ENCODE results near the gene TRAPPC10.
"Not testable (repeated sequence)": the region's sequence is repeated elsewhere in the genome, so short reads cannot be mapped to it uniquely, and the experiment has no call there.

TRAPPC10 gene

DNA sequence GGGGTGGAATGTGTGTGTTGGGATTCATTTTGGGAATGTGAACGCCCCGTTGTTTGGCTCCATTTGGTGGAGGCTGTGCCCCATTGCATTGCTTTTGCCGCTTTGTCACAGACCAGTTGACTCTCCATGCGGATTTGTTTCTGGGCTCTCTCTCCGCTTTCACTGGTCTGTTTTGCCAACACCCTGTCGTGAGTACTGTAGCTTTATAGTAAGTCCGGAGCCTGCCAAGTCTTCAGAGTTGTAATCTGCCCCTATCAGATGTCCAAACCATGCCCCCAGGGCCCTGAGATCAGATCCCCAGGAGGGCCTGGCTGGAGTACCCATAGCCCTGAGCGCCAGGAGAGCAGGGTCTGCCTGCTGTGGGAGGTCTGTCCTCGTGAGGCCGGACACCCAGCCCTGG, 138.1 kb downstream of the TRAPPC10 start:
- DNase-seq (ENCODE audit: low read depth) = not testable (repeated sequence)

DNA sequence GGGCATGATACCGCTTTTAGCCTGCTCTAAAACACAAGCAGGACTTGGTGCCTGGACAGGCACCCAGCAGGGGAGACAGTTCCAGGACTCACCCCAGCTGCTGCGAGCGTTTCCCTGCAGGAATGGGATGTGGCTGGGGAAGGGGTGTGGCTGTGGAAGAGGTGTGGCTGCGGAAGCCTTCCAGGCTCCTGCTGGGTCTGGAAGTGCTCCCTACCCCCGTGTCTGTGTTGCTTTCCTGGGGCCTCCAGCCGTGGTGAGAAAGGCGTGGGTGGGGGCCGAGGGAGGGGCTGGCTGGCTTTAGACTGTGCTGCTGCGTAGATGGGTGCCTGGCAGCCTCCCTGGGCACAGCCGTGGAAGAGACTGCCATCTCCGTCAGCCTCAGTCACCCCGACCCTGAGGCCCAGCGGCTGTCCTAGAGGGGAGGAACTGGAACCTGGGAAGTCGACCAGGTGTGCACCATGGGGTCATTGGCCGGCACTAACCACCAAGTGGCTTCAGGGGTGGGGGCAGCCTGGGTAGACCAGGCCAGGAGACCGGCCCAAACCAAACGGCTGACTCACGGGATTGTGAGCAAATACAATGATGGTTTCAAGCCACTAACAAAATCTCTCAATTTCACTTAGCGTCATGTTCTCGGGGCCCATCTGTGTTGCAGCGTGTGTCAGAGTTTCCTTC, 141.2 kb downstream of the TRAPPC10 start:
- DNase-seq (ENCODE audit: low read depth) = not testable (repeated sequence)

DNA sequence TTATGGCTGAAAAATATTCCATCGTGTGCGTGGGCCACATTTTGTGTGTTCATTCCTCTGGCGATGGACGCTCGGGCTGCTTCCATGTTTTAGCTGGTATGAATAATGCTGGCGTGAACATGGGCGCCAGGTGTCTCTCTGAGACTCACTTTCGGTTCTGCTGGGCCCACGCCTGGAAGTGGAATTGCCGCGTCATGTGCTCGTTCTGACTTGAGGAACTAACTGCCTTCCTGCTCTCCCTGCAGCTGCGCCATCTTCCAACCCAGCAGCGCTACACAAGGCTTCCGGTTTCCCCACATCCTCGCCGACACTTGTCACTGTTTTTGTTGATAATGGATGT, 141.8 kb downstream of the TRAPPC10 start:
- not testable (repeated sequence) for DNase-seq (ENCODE audit: low read depth)

DNA sequence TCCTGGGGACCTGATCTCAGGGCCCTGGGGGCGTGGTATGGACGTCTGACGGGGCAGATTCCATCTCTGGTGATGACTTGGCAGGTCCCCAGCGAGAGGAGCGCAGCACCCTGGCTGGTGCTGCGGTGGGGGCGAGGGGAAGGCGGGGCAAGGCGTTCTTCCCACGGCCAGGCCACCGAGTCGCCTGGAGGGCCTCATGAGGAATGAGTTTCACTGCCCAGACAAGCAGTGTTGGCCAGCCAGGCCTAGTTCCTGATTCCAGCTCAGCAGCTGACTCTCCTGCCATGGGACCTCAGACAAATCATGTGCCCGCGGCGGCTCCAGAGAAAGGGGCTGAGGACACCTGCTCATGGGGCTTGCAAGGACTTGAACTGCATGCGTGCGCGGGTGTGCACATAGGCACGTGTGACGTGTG, 142.7 kb downstream of the TRAPPC10 start:
- not testable (repeated sequence) for DNase-seq (ENCODE audit: low read depth)

DNA sequence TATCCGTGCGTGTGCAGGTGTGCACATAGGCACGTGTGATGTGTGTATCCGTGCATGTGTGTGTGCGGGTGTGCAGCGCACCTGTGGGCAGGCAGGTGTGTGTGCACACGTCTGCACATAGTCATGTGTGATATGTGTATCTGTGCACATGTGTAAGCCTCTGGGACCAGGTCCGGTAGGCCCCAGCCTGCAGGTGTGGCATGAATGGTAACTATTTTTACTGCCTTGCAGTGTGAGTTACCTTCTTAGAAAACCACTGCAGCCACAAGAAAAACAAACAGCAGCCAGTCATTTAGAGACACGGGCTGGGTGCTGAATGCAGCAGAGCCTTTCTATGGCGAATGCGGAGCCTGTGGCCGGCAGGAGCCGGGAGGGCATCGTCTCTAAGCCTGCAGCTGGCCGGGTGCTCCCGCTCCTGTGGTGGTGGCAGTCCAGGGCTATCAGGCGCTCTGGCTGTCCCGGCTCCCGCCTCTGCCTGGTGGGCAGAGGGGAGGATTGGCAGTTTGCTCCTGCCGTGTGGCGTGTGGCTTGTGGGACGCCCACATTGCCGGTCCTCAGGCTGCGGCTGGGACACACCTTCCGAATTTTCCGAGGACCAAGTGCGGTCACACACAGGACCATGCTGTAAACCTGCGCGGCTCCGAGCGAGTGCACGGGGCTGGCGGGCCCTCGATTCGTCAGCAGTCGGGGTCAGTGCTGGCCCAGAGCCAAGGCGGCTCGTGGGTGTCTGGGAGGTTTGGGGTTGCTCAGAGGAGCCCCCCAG, 143.3 kb downstream of the TRAPPC10 start:
- DNase-seq (ENCODE audit: low read depth) = not testable (repeated sequence)

DNA sequence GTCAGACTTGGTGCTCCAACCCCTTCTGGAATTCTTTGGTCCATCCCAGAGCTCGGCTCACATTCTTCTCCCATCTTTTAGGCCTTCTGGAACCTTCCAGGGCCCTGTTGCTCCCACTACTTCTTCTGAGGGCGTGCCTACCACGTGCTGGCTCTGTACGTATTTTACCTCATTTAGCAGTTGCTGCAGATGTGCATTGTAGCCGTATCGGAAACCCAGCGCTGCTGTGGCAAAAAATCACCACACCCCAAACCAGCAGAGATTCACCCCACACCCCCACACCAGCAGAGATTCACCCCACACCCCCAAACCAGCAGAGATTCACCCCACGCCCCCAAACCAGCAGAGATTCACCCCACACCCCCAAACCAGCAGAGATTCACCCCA, 143.9 kb downstream of the TRAPPC10 start:
- not testable (repeated sequence) for DNase-seq (ENCODE audit: low read depth)
